H9 (cell line): ENCODE results near the gene UQCC3. TPM values are rescaled to one million over a fixed set of nuclear protein-coding genes. Genes with fewer than 3 reads are reported as not detected.
"Not testable (repeated sequence)": the region's sequence is repeated elsewhere in the genome, so short reads cannot be mapped to it uniquely, and the experiment has no call there.

Experiments
- DNase-seq: peaks from one replicate; pipeline ENCODE4 v3.0.0-alpha.2; 2017
- H2AFZ ChIP-seq: one replicate; pipeline ENCODE4 v1.6.1; 2013; ENCODE audit warnings: mild to moderate bottlenecking, low read length, control low read depth, moderate library complexity
- H2AK5ac ChIP-seq: 2 replicates; pipeline ENCODE4 v1.6.1; 2013; ENCODE audit warnings: low read length, control low read depth, mixed read lengths; ENCODE audit not compliant: insufficient read length
- H2BK120ac ChIP-seq: one replicate; pipeline ENCODE4 v1.6.1; 2013; ENCODE audit warnings: low read depth, mild to moderate bottlenecking, low read length, control low read depth, inconsistent platforms; ENCODE audit not compliant: poor library complexity, severe bottlenecking
- H2BK12ac ChIP-seq: 2 replicates; pipeline ENCODE4 v1.6.1; 2013; ENCODE audit warnings: low read length, control low read depth, mixed read lengths, low read depth; ENCODE audit not compliant: insufficient read length
- H2BK15ac ChIP-seq: 2 replicates; pipeline ENCODE4 v1.6.1; 2013; ENCODE audit warnings: low read depth, low read length, control low read depth
- H2BK20ac ChIP-seq: one replicate; pipeline ENCODE4 v1.6.1; 2013; ENCODE audit warnings: low read depth, mild to moderate bottlenecking, low read length, control low read depth, inconsistent platforms; ENCODE audit not compliant: poor library complexity, severe bottlenecking
- H2BK5ac ChIP-seq: 2 replicates; pipeline ENCODE4 v1.6.1; 2013; ENCODE audit warnings: low read length, control low read depth, mixed read lengths; ENCODE audit not compliant: insufficient read length
- H3K14ac ChIP-seq: 2 replicates; pipeline ENCODE4 v1.6.1; 2013; ENCODE audit warnings: low read length, control low read depth; ENCODE audit not compliant: insufficient read depth
- H3K18ac ChIP-seq: 2 replicates; pipeline ENCODE4 v1.6.1; 2013; ENCODE audit warnings: low read depth, mild to moderate bottlenecking, mixed read lengths, low read length, control low read depth; ENCODE audit not compliant: insufficient read length
- H3K23ac ChIP-seq: 2 replicates; pipeline ENCODE4 v1.6.1; 2013; ENCODE audit warnings: low read length, control low read depth, mixed read lengths, low read depth; ENCODE audit not compliant: insufficient read length
- H3K23me2 ChIP-seq: 2 replicates; pipeline ENCODE4 v1.6.1; 2013; ENCODE audit warnings: low read depth, mild to moderate bottlenecking, mixed read lengths, low read length, control low read depth; ENCODE audit not compliant: insufficient read length, poor library complexity, severe bottlenecking
- H3K27ac ChIP-seq: 2 replicates; pipeline ENCODE4 v1.5.1; 2013; ENCODE audit warnings: low read length, control low read depth, mixed read lengths, low read depth; ENCODE audit not compliant: insufficient read length
- H3K27me3 ChIP-seq: 2 replicates; pipeline ENCODE4 v1.6.1; 2013; ENCODE audit warnings: low read length, control low read depth, inconsistent platforms; ENCODE audit not compliant: insufficient read depth
- H3K4ac ChIP-seq: 2 replicates; pipeline ENCODE4 v1.6.1; 2013; ENCODE audit warnings: low read depth, mild to moderate bottlenecking, control low read depth, inconsistent platforms, low read length, moderate library complexity
- H3K4me1 ChIP-seq: 2 replicates; pipeline ENCODE4 v1.6.1; 2013; ENCODE audit warnings: low read length, control low read depth, inconsistent platforms; ENCODE audit not compliant: insufficient read depth
- H3K4me2 ChIP-seq: 2 replicates; pipeline ENCODE4 v1.6.1; 2013; ENCODE audit warnings: low read length, control low read depth, mixed read lengths; ENCODE audit not compliant: insufficient read length, insufficient read depth
- H3K56ac ChIP-seq: 2 replicates; pipeline ENCODE4 v1.6.1; 2013; ENCODE audit warnings: low read depth, mild to moderate bottlenecking, mixed read lengths, low read length, control low read depth; ENCODE audit not compliant: insufficient read length
- H3K79me1 ChIP-seq: 2 replicates; pipeline ENCODE4 v1.6.1; 2013; ENCODE audit warnings: low read depth, mild to moderate bottlenecking, moderate library complexity, low read length, control low read depth, inconsistent platforms; ENCODE audit not compliant: insufficient read depth, poor library complexity, severe bottlenecking
- H3K79me2 ChIP-seq: 2 replicates; pipeline ENCODE4 v1.6.1; 2013; ENCODE audit warnings: low read length, control low read depth, inconsistent platforms; ENCODE audit not compliant: insufficient read depth
- H3K9ac ChIP-seq: 2 replicates; pipeline ENCODE4 v1.6.1; 2013; ENCODE audit warnings: low read length, control low read depth, mixed read lengths; ENCODE audit not compliant: insufficient read length; ENCODE audit errors: extremely low read depth
- H3K9me3 ChIP-seq: one replicate; pipeline ENCODE4 v1.6.1; 2013; ENCODE audit warnings: low read depth, low read length, inconsistent platforms; ENCODE audit not compliant: control insufficient read depth
- H3T11ph ChIP-seq: one replicate; pipeline ENCODE4 v1.6.1; 2013; ENCODE audit warnings: mild to moderate bottlenecking, low read length, control low read depth, inconsistent platforms
- H4K20me1 ChIP-seq: one replicate; pipeline ENCODE4 v1.6.1; 2013; ENCODE audit not compliant: control insufficient read depth, insufficient read length, insufficient read depth
- H4K5ac ChIP-seq: 2 replicates; pipeline ENCODE4 v1.6.1; 2013; ENCODE audit warnings: low read depth, mild to moderate bottlenecking, mixed read lengths, low read length, control low read depth; ENCODE audit not compliant: insufficient read length
- H4K8ac ChIP-seq: replicated peaks from 2 replicates; pipeline ENCODE4 v1.6.1; 2013; ENCODE audit warnings: low read length, control low read depth, mixed read lengths, low read depth; ENCODE audit not compliant: insufficient read length
- H4K91ac ChIP-seq: 2 replicates; pipeline ENCODE4 v1.6.1; 2013; ENCODE audit warnings: low read depth, mild to moderate bottlenecking, moderate library complexity, mixed read lengths, low read length, control low read depth; ENCODE audit not compliant: insufficient read length
- H3K27ac Mint-ChIP-seq, 3 experiments: 2 replicates in 2 of 3; 3 replicates in 1 of 3; pipeline ENCODE4 v1.8.0; 2020 to 2021; ENCODE audit warnings: mixed read lengths in 3 of 3, mild to moderate bottlenecking in 1 of 3, moderate library complexity in 1 of 3
- H3K27me3 Mint-ChIP-seq: 2 replicates; pipeline ENCODE4 v1.8.0; 2021; ENCODE audit warnings: low read depth, mild to moderate bottlenecking, moderate library complexity, mixed read lengths
- H3K36me3 Mint-ChIP-seq, 3 experiments: 2 replicates in 2 of 3; 3 replicates in 1 of 3; pipeline ENCODE4 v1.8.0; 2020 to 2021; ENCODE audit warnings: low read depth in 3 of 3, mixed read lengths in 3 of 3; ENCODE audit not compliant: insufficient read depth in 1 of 3
- H3K4me1 Mint-ChIP-seq, 2 experiments: 2 replicates each; pipeline ENCODE4 v1.8.0; 2020; ENCODE audit warnings: mixed read lengths in 2 of 2
- H3K4me3 Mint-ChIP-seq, 2 experiments: 2 replicates in 1 of 2; 3 replicates in 1 of 2; pipeline ENCODE4 v1.8.0; 2020 to 2021; ENCODE audit warnings: mild to moderate bottlenecking in 2 of 2, mixed read lengths in 2 of 2, moderate library complexity in 1 of 2
- H3K9me3 Mint-ChIP-seq, 2 experiments: 2 replicates in 1 of 2; 3 replicates in 1 of 2; pipeline ENCODE4 v1.8.0; 2020; ENCODE audit warnings: mild to moderate bottlenecking in 2 of 2, mixed read lengths in 2 of 2, moderate library complexity in 1 of 2
- CTCF ChIP-seq: fragments of 200-600 bp; sonication (generic); conservative IDR thresholded peaks from 3 replicates; pipeline ENCODE4 v1.8.0; 2021; ENCODE audit warnings: antibody characterized with exemption, mild to moderate bottlenecking
- WGBS: extraction: QIAGEN DNeasy Blood & Tissue Kit; methylation state at CpG from one replicate; pipeline ENCODE4 v1.1.7; 2013; ENCODE audit warnings: missing lambda C conversion rate, low lambda C conversion rate, mixed read lengths; ENCODE audit not compliant: insufficient read length; ENCODE audit errors: extremely low coverage; 5-methylcytosine and 5-hydroxymethylcytosine counted together
- total RNA-seq: library from RNA; stranded (reverse); gene quantifications from 2 replicates; pipeline ENCODE4 v1.2.1, GENCODE V29; 2021

UQCC3 gene
- total RNA-seq, 1 experiment from 2014 or later, result 11.1 TPM

GRCh38 chr11:62689421-62690183 lies 18.1 kb downstream of the UQCC3 start, which contains the start of gene LRRN4CL:
Gene LRRN4CL, minus strand, starts transcription at chr11:62689530. Its CDS starts 1,022 bp downstream, at chr11:62688508.
- Histone ChIP-seq H2AFZ (no peak within 1 kb of the TSS), H3K9ac (no peak within 1 kb of the TSS)

GRCh38 chr11:62693624-62694023 lies 22.2 kb downstream of the UQCC3 start:
- H2AK5ac ChIP-seq, H3K27ac Mint-ChIP-seq, DNase-seq, H3K27me3 Mint-ChIP-seq, H4K91ac ChIP-seq, H3K9ac ChIP-seq, H3K27me3 ChIP-seq, H4K20me1 ChIP-seq, H3K27ac ChIP-seq, H3T11ph ChIP-seq, H2BK12ac ChIP-seq, H3K18ac ChIP-seq, H4K8ac ChIP-seq, H3K4me1 ChIP-seq, H3K23me2 ChIP-seq, H3K4ac ChIP-seq, H3K79me2 ChIP-seq, H2BK15ac ChIP-seq, H3K4me3 Mint-ChIP-seq, H3K56ac ChIP-seq, H2BK20ac ChIP-seq, H4K5ac ChIP-seq, H3K23ac ChIP-seq, H3K79me1 ChIP-seq, H3K9me3 Mint-ChIP-seq, H2AFZ ChIP-seq, H3K14ac ChIP-seq, H3K4me2 ChIP-seq, H2BK120ac ChIP-seq, H3K9me3 ChIP-seq, H2BK5ac ChIP-seq: not testable (repeated sequence)
- H3K4me1 Mint-ChIP-seq, result peaks cover 0 to 12% of the 10 kb centered on the region in 2 experiments; a peak in 3 of 4 replicates
- H3K36me3 Mint-ChIP-seq, result peaks cover 16 to 42% (median 41%) of the 10 kb centered on the region in 3 experiments; a peak in 5 of 7 replicates
- no CpG with 5 or more reads among the region's 4 CpGs for WGBS

More at GRCh38 chr11:62689421-62690183, 18.1 kb downstream of the UQCC3 start, which contains the start of gene LRRN4CL:
- no peaks in the 10 kb centered on the region for H3K23me2 ChIP-seq
- H4K20me1 ChIP-seq, result no peaks in the 10 kb centered on the region
- no peak within 1 kb of the TSS for H3K4me2 ChIP-seq
- no peaks in the 10 kb centered on the region for H3K4me1 ChIP-seq
- no peak within 1 kb of the TSS for H3K56ac ChIP-seq
- no peak within 1 kb of the TSS for H3K4ac ChIP-seq
- no peak within 1 kb of the TSS for H3K18ac ChIP-seq
- H2BK120ac ChIP-seq, result no peak within 1 kb of the TSS
- H3K27me3 Mint-ChIP-seq, result no peaks in the 10 kb centered on the region
- no CpG with 5 or more reads among the region's 11 CpGs for WGBS
- H3K14ac ChIP-seq, result no peak within 1 kb of the TSS
- H4K8ac ChIP-seq, result no peak within 1 kb of the TSS
- no peak for DNase-seq
- H3K79me2 ChIP-seq, result no peaks in the 10 kb centered on the region
- H3K27me3 ChIP-seq, result no peaks in the 10 kb centered on the region
- H3K36me3 Mint-ChIP-seq, result peaks cover 14 to 33% (median 32%) of the 10 kb centered on the region in 3 experiments; a peak in 5 of 7 replicates
- H2BK15ac ChIP-seq, result no peak within 1 kb of the TSS
- TF ChIP-seq CTCF, result no peak
- H4K5ac ChIP-seq, result no peak within 1 kb of the TSS
- H3K9me3 Mint-ChIP-seq, result no peaks in the 10 kb centered on the region; a peak in 1 of 5 replicates
- peaks cover 0 to 11% of the 10 kb centered on the region in 2 experiments; a peak in 3 of 4 replicates for H3K4me1 Mint-ChIP-seq
- no peak within 1 kb of the TSS for H3K23ac ChIP-seq
- no peak within 1 kb of the TSS for H2BK20ac ChIP-seq
- H3K79me1 ChIP-seq, result no peaks in the 10 kb centered on the region
- no peaks in the 10 kb centered on the region for H3K9me3 ChIP-seq
- H4K91ac ChIP-seq, result no peak within 1 kb of the TSS
- H3K27ac ChIP-seq, result no peak within 1 kb of the TSS
- no peak within 1 kb of the TSS; a peak in 1 of 5 replicates for H3K4me3 Mint-ChIP-seq
- no peak within 1 kb of the TSS for H2BK12ac ChIP-seq
- peak within 1 kb of the TSS; percentile 55 to 88 (median 70); a peak in 5 of 7 replicates for H3K27ac Mint-ChIP-seq
- no peak within 1 kb of the TSS for H2BK5ac ChIP-seq
- no peak within 1 kb of the TSS for H2AK5ac ChIP-seq
- no peak within 1 kb of the TSS for H3T11ph ChIP-seq
